HG02571 (cell line): ENCODE measurements around the gene ABCB9.
"Not testable (repeated sequence)": the region's sequence is repeated elsewhere in the genome, so short reads cannot be mapped to it uniquely, and the experiment has no call there.

Source experiments
- ATAC-seq: cut with Tn5 transposase; IDR thresholded peaks from one replicate; pipeline ENCODE4 v1.9.1; 2021; ENCODE audit warnings: mild to moderate bottlenecking, moderate library complexity; ENCODE audit not compliant: unreplicated experiment

The ABCB9 gene

DNA sequence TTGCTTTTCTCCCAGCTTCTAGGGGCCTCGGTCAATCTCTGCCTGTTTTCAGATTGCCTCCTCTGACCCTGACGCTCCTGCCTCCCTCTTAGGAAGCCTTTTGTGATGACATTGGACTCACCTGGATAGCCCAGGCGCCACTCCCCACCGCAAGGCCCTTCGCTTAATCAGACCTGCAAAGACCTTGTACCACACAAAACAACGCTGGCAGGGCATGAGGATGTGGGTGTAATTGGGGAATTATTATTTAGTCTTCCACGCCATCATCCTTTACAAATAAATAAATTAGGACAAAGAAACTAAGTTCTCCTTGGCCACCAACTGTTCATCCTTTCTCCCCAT is 62.6 kb downstream of the ABCB9 start:
- ATAC-seq = no peak

DNA sequence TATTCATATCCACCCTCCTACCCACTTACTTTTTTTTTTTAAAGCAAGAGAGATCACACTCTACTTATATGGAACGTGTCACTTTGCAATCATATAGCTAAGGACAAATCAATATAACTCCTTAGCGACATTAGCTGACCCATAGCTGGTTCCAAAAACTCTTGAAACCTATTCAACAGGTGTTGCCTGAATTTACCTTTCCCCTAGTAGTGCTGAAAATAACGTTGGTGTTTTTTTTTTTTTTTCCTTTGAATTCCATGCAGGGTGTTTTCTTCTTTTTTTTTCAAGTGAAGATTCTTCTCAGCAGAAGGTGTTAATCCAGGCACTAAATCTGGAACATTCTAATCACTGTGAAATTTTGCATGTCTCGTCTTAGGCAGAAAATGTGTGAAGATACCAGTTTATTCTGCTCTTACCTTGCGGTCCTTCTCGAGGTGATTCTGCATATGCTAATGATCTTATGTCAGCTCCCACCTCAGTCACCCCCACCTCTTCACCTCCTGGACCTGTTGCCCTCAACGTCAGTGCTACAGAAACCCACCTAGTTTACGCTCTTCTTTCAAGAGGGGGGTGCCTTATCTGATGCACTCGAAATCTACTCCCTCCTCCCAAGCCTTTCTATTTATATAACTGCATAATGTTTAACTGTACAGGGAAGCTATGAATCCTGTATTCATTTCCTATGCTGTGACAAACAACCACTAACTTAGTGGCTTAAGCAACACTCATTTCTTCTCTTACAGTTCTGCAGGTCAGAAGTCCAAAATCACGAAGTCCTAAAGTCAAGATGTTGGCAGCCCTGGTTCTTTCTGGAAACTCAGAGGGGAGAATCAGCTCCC is 63.2 kb downstream of the ABCB9 start:
- no peak for ATAC-seq

DNA sequence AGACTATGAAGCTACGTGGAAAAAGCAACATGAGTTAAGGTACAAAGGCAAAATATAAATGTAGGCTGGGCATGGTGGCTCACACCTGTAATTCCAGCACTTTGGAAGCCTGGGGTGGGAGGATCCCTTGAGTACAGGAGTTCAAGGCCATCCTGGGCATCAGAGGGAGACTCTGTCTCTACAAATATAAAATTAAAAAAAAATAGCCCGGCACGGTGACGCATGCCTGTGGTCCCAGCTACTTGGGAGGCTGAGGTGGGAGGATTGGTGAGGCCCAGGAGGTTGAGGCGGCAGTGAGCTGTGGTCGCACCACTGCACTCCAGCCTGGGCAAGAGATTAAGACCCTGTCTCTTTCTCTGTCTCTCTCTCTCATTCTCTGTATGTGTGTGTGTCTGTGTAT is 66.4 kb downstream of the ABCB9 start:
- ATAC-seq = no peak

DNA sequence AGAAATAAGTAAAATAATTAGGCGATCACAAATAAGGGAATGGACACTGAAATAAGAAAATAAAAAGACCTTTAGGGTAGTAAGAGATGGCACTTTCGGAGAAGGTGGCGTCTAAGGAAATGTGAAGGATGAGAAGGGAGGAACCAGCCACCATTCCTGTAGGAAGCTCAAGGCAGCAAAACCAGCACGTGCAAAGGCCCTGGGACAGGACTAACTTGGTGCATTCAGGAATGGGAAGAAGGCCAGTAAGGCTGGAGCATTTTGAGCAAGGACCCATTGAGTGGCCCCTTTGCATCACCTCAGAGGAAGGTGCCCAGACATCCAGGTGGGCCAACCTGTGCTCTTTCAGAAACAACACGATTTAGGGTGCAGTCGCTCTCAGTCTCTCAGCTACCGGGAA is 69.6 kb downstream of the ABCB9 start:
- no peak for ATAC-seq

DNA sequence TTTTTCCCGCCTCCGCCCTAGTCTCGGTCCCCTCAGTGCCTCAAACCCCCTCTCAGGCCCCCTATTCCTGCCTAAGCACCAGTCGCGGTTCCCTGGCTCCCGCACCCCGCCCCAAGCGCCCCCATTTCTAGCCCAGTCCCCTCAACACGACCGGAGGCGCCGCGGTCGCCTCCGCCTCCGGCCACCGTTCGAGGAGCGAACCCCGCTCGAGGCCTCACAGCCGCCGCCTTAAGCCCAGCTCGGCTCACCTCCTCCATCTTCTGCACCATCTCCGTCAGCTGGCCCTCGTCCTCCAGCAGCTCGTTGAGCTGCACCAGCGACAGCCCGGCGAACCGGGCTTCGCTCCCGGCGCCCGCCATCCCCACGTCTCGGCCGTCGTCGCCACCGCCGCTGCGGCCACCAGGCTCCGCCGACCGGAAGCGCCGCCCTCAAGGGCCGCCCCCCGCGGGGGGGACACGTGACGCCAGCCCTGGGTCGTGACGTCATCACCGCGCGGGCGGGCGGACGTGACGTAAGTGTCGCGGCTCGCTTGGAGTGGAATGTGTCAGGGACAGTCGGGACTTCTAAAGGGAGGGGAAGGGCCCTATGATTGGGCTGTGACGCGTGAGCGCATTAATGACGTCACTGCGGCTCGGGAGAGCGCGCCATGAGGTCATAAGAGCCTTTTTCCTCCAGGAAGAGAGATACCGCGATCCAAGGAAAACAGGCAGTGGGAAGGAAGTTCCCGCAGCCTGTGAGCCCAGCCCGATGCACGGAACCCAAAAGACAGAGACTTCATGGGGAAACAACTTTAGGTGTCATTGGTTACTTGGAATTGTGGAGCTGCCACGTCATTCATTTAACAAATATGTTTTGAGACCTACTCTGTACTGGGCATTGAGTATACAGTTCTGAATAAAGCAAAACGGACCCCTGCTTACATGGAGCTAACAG is 70.3 kb downstream of the ABCB9 start, which contains the start of gene VPS37B:
TSS of gene VPS37B (minus strand) at position 421 of the 933 bp plus-strand sequence. CDS start at position 359, 62 bp downstream.
- ATAC-seq = no peak

DNA sequence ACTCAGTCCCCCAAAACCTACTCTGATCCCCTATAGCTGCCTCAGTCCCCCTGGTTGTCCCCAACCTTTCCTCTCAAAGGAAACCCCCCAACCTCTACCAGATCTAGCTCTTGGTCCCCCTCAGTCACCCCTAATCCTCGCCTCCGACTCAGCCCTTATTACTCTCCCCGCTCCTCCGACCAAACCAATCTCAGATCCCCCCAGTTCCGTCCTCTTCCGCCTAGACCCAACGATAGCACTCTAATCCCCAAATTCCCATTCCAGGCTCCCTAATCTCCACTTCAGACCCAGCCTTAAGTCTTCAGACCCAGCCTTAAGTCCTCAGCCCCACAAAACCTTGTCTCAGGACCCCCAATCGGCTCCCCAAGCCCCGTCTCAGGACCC is 71.0 kb downstream of the ABCB9 start:
- ATAC-seq = no peak

DNA sequence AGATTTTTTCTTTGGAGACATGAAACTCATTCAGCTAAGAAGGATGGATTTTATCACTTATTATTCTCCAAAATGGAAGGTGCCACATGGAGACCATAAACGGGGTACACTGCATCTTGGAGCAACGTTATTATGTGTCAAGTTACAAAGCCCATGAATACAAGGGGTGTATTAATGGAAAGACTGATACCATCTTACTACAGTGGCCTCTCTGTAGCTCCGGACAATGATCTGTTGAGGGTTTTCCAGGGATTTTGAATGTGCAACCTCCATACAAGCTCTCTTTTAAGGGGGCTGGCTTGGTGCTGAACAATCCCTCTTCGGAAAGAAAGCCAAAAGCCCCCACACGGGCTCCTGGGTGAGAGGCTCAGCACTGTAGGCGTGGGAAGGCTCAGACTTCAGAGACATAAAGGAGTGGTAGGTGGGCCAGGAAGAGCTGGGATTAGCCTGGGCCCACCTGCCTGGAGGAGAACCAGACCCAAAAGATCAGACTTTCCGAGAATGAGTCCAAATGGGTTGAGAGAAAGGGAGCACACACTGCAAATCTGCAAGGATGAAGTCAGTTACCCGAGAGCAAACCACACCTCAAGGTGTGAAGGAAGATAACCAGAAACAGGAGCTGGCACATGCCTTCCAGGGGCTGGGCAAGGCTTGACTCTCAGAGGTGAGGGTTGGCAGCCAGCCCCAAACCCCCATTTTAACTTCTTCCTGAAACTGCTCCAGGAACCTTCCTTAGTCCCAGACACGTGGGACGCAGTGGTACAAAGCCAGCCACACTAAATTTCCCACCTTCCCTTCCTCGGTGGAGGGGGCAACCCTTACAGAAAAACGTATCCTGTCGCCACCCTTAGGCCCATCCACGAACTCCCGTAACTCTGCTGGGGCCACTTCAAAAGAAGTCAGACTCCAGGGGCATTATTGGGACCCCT is 71.8 kb downstream of the ABCB9 start:
- no peak for ATAC-seq

DNA sequence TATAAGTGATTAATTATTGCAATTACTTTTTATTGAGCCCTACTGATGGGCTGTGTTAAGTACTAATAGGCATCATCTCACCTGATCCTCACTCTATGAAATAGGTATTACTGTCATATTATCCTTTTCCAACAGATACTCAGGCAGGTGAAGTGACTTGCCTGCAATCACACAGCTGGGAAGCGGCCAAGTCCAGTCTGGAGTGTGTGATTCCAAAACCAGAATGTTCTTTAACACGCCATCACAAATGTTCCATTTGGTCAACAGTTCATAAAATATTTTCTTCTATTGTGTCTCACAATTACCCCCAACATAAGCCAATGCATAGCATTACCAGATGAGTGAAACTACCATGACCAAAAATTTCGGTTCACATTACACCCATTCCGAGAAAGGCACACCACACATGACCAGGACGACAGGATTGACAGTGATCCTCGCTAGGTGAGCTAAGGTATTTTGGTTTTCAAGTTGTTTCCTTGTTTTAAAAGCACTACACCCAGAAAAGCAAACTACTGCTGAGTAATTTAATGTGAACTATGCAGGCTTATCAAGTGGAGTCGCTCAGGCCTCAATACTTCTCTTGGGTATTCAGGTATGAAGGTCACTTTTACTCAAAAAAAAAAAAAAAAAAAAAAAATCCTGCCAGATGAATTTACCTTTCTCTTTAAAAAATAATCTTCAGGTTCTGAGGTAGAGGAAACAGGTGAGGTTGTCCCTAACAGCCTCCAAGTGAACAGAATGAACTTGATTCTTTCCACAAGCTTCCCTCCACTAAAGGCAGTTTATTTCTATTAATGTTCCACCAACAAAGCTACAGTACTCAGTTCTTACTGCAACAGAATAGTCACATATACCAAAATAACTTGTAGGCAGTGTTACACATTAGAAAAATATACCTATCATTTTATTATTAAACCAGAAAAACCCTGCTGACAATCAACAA is 72.8 kb downstream of the ABCB9 start:
- no peak for ATAC-seq

DNA sequence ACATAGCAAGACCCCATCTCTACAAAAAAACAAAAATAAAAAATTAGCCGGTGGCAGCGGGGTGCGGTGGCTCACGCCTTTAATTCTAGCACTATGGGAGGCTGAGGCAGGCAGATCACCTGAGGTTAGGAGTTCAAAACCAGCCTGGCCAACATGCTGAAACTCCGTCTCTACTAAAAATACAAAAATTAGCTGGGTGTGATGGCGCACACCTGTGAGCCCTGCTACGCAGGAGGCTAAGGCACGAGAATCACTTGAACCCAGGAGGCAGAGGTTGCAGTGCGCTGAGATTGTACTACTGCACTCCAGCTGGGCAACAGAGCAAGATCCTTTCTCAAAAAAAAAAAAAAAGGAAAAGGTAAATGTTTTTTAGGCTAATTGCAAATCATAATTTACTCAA is 73.5 kb downstream of the ABCB9 start:
- ATAC-seq = not testable (repeated sequence)

DNA sequence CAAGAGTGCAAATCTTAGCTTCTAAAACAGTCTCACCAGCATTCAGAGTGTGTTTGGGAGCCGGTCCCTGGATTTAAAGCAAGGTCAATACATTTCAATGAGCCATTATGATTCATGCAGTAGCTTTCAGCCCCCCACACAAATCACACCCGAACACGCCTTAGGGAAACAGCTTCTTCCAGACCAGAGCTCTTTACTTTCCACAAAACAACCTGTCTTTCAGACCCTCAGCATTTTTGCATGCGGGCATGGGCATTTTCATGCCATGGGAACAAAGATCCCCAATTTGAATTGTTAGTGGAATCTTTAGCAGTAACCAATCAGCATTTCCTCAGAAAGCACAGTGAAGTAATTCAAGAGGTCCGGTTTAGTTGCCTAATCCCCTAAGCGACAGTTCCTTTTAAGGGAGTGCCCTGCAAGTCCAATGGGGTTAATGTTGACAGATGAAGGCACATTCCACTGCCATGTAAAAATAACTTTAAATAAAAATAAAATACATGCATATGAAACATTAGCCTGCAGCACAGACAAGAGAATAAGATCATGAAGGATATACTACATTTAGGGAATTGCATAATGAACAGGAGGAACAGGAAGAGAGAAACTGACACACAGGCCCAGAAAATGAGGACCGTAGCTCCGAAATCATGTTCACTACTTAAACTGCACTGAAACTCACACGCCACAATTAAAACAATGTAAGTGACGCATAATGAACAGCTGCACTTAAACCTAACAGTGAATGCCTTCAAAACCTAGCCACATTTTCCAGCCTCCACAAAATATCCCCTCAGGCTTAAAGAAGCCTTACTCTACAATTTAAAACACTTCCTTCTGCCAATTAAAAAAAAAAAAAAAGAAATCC is 74.4 kb downstream of the ABCB9 start:
- ATAC-seq = no peak

DNA sequence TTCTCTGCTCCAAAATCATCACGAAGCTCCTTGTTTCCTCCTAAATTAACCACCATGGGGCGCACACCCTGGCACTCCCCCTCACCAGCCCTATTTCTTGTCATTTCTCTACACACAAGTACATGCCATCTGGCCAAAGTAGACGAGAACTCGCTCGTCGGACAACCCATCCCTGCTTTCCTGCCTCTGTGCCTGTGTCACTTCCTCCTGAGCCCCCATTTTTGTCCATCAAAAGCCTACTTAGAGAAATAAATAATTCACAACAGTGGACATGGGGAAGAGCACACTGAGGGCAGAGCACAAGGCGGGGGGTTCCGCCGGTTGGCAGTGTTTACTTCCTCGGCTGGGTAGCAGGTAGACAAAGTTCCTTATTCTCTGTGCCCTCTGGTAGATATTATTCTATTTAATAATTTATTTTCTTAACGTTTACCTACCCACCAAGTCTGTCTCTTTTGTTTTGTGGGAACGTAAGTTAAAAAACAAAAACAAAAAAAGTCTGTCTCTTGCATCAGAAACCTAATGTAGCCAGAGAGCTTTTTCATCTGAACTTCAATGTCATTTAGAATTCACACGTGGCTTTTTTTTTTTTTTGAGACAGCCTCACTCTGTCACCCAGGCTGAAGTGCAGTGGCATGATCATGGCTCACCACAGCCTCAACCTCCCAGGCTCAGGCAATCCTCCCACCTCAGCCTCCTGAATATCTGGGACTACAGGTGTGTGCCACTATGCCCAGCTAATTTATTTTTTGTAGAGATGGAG is 76.3 kb downstream of the ABCB9 start:
- ATAC-seq = no peak

DNA sequence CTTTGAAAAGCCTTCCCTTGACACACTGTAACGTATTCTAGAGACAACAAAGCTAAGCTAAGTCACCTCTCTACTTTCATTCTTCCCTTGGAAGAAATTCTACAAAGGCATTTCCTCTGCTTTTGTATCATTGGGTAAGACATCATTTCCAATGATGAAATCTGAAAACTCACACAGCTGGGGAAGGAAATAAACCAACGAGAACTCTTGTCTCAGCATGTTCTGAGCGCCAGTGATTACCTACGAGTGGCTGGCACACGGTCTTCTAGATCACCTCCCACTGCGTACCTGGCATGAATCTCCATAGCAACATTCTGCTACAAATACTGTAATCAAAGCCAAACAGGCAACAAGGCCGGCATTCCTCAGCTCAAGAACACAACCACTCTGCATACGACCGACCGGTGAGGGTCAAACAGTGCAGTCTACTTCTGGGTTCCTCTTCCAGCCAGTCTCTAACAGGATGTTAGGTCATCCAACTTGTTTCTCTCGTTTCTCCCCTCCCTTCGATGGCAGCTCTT is 78.0 kb downstream of the ABCB9 start:
- ATAC-seq = no peak

DNA sequence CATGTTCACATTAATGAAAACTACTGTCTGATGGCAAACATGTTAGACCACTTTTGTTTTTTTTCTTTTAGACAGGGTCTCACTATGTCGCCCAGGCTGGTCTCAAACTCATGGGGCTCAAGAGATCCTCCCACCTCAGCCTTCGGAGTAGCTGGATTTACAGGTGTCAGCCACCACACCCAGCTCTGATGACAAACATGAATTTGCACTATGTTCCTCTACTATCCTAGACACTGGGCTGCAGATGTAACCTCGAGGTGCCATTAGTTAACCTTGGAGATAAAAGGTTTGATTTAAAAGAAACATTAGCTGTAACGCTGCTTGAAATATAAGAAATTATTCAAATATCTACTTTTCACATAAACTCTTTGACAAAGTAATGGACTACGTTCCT is 78.4 kb downstream of the ABCB9 start:
- peak; percentile 9 for ATAC-seq

DNA sequence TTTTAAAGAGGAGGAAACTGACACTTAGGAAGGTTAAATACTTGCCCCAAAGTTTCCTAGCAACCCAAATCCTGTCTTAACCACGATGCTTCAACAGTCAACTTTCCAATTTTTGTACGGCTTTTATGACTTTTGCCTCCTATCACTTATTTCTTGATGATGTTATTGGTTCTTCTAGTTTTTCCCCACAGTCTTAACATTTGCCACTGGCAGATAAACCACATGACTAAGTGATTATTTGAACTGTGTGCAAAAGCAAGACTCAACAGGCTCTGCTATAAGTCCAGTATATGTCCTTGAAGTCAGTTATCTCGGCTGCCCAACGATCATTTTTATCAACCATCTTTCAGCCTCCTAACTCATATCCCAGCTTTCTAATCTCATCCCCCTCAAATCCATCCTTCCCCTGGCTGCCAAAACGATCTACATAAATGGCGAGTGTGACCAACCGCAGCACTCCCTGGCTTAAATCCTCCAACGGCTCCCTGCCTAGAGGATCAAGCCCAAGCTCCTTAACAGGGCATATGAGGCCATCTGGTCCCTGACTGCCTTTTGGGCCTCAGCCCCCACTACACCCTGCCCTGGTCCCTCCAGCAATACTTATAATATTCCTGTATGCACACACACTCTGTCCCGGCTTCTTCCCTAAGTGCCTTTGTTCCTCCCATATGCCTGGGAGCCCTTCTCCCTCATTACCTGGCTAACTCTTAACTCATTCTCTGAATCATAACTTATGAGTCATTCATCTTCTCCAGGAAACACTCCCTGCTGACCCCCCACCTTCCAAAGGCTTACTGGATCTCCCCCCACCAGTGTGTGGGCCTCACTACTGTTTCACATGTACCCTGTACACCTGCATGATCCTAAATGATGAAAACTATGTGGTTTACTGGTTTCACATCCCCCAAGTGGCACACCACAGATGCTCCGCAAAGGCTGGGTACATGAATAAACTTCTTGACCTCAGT is 79.1 kb downstream of the ABCB9 start:
- ATAC-seq = peak; percentile 75

DNA sequence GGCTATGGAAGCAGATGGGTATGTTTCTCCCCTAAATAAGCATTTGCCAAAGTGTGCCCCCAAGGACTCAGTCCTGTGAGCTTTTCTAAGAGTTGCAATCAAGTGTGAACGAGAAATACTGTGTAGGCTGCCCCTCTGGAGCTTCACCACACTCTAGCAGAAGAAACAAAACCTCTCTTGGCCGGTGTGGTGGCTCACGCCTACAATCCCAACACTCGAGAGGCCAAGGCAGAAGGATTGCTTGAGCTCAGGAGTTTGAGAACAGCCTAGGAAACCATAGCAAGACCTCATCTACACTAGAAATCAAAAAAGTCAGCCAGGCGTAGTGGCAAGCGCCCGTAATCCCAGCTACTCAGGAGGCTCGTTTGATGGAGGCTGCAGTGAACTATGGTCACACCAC is 80.1 kb downstream of the ABCB9 start:
- ATAC-seq = no peak

DNA sequence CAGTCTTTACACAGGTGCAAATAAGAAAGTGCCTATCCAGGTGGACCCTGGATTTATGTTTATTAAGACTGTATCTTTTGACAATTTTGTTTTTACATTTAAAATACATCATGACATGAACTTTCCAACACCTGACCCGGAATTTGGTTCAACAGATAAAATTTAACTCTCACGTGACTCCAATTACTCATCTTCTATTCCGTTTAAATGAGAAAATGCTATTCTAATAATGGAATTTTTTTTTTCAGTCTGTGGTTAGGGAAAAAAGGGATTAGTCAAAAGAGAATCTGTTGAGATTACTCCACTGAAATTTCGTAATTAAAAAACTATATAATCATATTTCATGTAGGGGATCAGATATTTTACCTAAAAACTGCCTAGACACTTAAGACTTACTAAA is 81.4 kb downstream of the ABCB9 start:
- ATAC-seq = no peak
